ENCODE data around the gene OR4M2.
"Not testable (repeated sequence)": the region's sequence is repeated elsewhere in the genome, so short reads cannot be mapped to it uniquely, and the experiment has no call there.

The OR4M2 gene, protein sequence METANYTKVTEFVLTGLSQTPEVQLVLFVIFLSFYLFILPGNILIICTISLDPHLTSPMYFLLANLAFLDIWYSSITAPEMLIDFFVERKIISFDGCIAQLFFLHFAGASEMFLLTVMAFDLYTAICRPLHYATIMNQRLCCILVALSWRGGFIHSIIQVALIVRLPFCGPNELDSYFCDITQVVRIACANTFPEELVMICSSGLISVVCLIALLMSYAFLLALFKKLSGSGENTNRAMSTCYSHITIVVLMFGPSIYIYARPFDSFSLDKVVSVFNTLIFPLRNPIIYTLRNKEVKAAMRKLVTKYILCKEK

DNA sequence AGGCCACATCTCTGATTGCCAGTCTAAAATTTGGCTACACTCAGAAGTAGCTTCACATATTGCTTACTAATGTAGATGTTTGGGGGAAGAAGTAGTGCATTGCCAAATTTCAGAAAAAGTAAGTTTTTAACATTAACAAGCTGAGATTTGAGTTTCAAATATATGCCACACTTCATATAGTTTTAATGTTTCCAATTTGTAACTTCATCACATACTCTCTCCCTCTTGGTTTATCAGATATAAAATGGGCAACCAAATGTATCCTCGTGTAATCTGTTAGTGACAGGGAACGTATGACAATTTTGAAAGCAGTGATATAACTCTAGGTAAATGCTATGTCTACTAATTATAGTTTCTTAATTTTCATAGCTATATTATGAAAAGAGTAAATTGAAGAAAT is at the start of gene OR4M2:
Gene OR4M2 (plus strand): TSS at position 301 of the 400 bp plus-strand sequence. CDS start 98 bp downstream, at position 399.
- DNase-seq (ENCODE audit: extremely low read depth, insufficient read length): not testable (repeated sequence)

DNA sequence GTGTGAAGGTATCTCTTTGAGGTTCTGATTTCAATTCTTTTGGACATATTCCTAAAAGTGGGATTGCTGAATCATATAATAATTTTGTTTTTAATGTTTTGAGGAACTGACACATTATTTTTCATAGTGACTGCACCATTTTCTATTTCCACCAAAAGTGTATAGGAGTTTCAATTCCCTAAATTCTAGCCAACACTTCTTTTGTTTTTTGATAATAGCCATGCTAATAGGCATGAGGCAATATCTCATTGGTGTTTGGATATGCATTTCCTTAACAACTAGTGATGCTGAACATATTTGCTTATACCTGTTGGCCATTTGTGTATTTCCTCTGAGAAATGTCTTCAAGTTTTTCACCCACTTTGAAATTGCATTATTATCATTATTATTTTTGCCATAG is 11.1 kb upstream of the OR4M2 start:
- not testable (repeated sequence) for H3K27me3 ChIP-seq (replicated peaks; ENCODE audit: control insufficient read depth, insufficient read depth, low read length); H3K4me3 ChIP-seq (replicated peaks; ENCODE audit: low read depth, low read length); DNase-seq (ENCODE audit: extremely low read depth, insufficient read length); H3K36me3 ChIP-seq (ENCODE audit: control insufficient read depth, insufficient read depth, low read length)

More for the DNA sequence above, at the start of gene OR4M2:
- not testable (repeated sequence) for H3K4me3 ChIP-seq (replicated peaks; ENCODE audit: low read depth, low read length); H3K27me3 ChIP-seq (replicated peaks; ENCODE audit: control insufficient read depth, insufficient read depth, low read length); H3K36me3 ChIP-seq (ENCODE audit: control insufficient read depth, insufficient read depth, low read length)

DNA sequence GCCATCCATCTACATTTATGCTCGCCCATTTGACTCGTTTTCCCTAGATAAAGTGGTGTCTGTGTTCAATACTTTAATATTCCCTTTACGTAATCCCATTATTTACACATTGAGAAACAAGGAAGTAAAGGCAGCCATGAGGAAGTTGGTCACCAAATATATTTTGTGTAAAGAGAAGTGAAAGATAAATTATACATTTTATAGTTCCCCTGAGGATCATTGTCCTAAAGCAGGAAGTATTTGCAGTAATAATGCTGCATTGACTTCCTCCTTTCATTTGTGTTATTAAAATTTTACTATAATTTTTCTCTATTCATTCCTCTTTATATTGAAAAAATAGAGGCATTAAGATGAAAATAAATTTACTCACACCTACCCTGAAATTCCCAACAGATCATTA is 1.1 kb downstream of the OR4M2 start:
- not testable (repeated sequence) for H3K36me3 ChIP-seq (ENCODE audit: control insufficient read depth, insufficient read depth, low read length); H3K27me3 ChIP-seq (replicated peaks; ENCODE audit: control insufficient read depth, insufficient read depth, low read length); H3K4me3 ChIP-seq (replicated peaks; ENCODE audit: low read depth, low read length); DNase-seq (ENCODE audit: extremely low read depth, insufficient read length)

DNA sequence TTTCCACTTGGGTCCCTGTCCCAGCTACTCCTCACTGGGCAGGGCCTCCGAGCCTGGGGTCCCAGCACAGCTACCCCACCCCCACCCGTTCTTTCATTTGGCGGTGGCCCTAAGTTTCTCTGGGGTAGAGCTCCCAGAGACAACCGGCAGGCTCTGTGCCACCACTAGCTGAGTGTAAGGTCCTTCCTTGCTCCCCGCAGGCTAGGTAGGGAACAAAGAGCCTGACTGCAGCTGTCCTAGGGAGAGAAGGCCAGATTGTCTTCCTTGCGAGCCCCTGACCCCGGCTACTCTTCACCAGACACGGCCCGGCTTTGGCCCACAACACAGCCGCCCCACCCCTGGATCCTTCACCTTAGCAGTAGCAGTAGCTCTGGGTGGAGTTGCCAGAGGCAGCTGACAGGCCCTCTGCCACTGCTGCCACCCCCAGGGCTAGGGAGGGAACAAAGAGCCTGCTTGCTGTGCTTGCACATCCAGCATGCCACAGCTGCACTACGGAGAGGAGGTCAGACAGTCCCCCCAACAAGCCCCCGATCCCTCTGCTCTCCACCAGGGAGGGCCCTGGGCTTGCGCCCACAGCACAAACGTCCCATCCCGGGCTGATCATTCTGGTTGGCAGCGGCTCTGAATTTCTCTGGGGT is 18.4 kb downstream of the OR4M2 start:
- DNase-seq (ENCODE audit: extremely low read depth, insufficient read length); H3K4me3 ChIP-seq (replicated peaks; ENCODE audit: low read depth, low read length): not testable (repeated sequence)

DNA sequence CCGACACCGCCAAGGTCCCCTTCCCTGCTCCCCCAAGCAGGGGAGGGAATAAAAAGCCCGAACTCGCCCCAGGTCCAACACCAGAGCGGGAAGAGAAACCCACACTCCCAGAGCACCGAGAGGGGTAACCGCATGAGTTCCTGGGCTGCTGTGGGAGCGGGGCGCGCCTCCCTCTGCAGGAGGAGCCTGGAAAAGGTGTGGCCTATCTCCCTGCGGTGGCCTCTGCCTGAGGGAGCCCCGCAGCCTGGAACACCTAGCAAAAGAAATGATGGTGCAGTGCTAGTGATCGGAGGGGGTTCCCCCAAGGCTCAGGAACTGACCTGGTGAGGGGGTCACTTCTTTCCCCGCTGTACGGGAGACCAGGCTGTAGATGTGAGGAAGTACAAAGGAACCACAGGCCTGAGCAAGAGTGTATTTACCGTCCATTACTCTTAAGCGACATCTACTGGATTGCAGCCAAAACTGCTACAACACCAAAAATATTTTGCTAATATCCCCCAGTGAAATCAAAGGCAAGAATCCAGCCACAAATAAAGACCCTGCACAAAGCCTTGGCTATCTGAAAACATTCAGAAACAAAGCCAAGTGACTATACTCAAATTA is 19.1 kb downstream of the OR4M2 start:
- not testable (repeated sequence) for H3K27me3 ChIP-seq (replicated peaks; ENCODE audit: control insufficient read depth, insufficient read depth, low read length); DNase-seq (ENCODE audit: extremely low read depth, insufficient read length); H3K4me3 ChIP-seq (replicated peaks; ENCODE audit: low read depth, low read length); H3K36me3 ChIP-seq (ENCODE audit: control insufficient read depth, insufficient read depth, low read length)

More for the DNA sequence above, 18.4 kb downstream of the OR4M2 start:
- H3K27me3 ChIP-seq (replicated peaks; ENCODE audit: control insufficient read depth, insufficient read depth, low read length); H3K36me3 ChIP-seq (ENCODE audit: control insufficient read depth, insufficient read depth, low read length): not testable (repeated sequence)

DNA sequence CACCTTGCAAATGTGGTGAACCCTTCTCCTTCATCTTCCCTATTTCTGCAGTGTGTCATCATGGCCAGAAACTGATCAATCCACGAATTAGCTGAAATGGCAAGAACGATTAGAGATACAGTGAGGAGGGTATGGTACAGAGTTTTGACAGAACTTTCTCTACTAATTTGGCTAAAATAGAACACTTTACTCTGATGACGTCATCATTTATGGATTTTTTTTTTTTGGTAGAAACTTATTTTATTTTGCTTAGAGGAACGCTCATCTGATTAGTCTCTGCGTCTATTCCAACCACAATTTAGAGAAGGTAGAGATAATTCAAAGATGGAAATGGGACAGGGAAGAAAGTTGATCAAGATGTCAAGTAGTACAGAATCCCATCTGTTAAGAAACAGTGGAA is 41.7 kb downstream of the OR4M2 start:
- H3K36me3 ChIP-seq (ENCODE audit: control insufficient read depth, insufficient read depth, low read length); H3K27me3 ChIP-seq (replicated peaks; ENCODE audit: control insufficient read depth, insufficient read depth, low read length); H3K4me3 ChIP-seq (replicated peaks; ENCODE audit: low read depth, low read length); DNase-seq (ENCODE audit: extremely low read depth, insufficient read length): not testable (repeated sequence)

Data from GM06990 (cell line).